ENCODE data around the gene ARL13B.
"Not testable (repeated sequence)": the region's sequence is repeated elsewhere in the genome, so short reads cannot be mapped to it uniquely, and the experiment has no call there.

ARL13B gene

DNA sequence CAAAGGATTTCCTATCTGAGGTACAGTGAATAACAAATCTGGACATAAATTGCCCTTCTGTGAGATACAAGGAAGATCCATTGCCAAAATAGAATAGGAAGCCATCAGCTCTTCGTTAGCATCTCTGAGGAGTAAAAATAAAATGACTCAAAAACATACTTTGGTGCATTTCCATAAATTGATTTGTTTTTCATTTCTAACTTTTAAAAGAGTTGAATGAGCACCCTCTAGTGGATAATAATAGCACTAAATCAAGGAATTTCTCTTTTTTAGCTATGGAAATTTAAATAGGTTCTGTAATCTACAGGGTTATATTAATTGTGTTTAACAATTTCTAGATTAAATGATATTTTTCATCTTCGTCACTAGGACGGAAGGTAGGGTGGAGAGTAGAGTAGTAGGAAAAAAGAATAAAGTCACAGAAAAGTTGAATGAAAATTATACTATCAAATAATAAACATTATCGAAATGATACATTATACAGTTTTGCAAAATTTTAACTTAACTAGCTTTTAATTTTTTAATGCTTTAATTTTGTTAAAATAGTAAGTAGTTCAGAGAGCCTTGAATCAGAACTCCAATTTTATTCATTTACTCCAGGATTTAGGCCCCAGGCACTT, 89.3 kb downstream of the ARL13B start:
- no peak overlapping the region for H3K4me3 ChIP-seq
- no peaks in the 10 kb centered on the region for H3K9me3 ChIP-seq (ENCODE audit: low read depth, low read length)
- no peak overlapping the region for H3K27ac ChIP-seq
- H3K36me3 ChIP-seq (ENCODE audit: insufficient read depth, low read length): peaks cover 19% of the 10 kb centered on the region
- H3K9ac ChIP-seq (ENCODE audit: insufficient read length): peak overlapping the region; percentile 45
- TF ChIP-seq EZH2 (IDR thresholded peaks at IDR 0.05) (no peak), FOXP2 (optimal IDR thresholded peaks at IDR 0.05; ENCODE audit: control extremely low read depth, extremely low read length, insufficient read depth) (no peak), POLR2AphosphoS5 (IDR thresholded peaks at IDR 0.05; ENCODE audit: borderline replicate concordance, low read depth, low read length) (no peak)
- DNase-seq (ENCODE audit: low read depth, low spot score): no peak

DNA sequence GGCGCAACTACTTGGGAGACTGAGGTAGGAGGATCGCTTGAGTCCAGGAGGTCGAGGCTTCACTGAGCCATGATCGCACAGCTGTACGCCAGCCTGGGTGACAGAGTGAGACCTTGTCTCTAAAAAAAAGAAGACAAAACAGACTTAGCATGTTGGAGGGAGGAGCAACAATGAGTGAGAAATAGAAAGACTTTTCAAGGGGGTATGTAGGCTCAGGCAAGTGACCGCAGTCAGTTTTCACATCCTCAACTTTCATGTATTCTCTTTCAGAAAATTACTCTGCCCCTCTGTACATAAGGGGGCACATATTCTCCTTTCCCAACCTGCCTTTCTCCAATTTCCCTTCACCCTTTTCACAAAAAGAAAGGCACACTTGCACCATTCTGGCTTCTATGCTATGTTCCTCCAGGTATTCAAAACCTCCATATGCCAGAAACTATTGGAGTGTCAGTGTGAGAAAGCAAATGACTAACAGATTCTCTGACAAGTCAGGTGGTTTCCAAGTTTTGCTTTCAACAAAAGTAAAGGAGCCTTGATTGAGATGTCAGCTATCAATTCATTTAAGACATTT, 90.5 kb downstream of the ARL13B start:
- Histone ChIP-seq H3K36me3 (ENCODE audit: insufficient read depth, low read length) (peaks cover 19% of the 10 kb centered on the region), H3K9me3 (ENCODE audit: low read depth, low read length) (no peaks in the 10 kb centered on the region), H3K9ac (ENCODE audit: insufficient read length) (no peak overlapping the region), H3K27ac (no peak overlapping the region), H3K4me3 (no peak overlapping the region)
- DNase-seq (ENCODE audit: low read depth, low spot score): no peak
- TF ChIP-seq POLR2AphosphoS5 (IDR thresholded peaks at IDR 0.05; ENCODE audit: borderline replicate concordance, low read depth, low read length) (no peak), EZH2 (IDR thresholded peaks at IDR 0.05) (no peak), FOXP2 (optimal IDR thresholded peaks at IDR 0.05; ENCODE audit: control extremely low read depth, extremely low read length, insufficient read depth) (no peak)

DNA sequence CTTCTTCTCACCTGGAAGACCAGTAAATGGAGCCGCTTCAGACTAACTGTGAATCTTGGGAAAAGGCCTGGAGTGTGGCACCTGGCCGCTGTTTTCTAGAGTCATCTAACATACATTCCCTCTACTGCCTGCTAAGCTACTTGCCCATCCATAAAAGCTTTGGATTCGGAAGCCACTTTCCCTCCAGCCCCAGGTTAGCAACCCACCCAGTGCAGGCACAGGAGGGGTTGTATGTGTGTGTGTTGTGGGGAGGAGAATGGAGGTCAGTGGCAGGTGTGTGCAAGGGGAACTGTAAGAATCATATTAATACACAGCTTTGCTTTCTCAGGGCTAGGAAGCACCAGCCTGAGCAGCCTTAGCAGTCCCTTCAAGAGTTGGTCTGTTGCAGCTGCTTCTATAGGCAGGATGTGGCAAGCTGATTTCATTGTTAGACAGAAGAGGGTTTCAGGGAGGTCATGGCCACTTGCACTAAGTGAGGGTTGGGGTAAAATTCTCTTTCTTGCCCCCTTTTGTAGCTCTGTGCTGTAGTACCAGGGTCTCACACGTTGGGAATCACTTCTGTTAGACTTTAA, 91.8 kb downstream of the ARL13B start:
- no peak for DNase-seq (ENCODE audit: low read depth, low spot score)

DNA sequence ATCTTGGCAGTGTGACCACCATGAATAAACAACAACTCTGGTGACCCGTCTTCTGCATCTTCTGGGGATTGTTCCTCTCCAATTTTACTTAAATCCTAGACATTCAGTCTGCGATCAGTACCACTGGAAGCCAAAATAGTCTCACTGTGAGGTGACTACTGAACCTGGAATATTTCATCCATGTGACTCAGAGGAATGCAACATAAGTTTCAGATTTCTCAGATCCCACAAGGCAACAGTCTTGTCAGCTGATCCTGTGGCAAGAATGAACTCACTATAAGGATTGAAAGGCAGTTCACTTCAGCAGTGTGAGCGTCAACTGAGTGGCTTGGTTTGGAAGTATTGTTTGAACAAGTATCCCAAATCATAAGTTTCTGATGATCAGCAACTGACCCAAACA, 96.1 kb downstream of the ARL13B start:
- Histone ChIP-seq H3K36me3 (ENCODE audit: insufficient read depth, low read length) (peaks cover 13% of the 10 kb centered on the region), H3K27ac (no peak overlapping the region), H3K9me3 (ENCODE audit: low read depth, low read length) (no peaks in the 10 kb centered on the region), H3K9ac (ENCODE audit: insufficient read length) (no peak overlapping the region), H3K4me3 (no peak overlapping the region)
- no peak for DNase-seq (ENCODE audit: low read depth, low spot score)
- TF ChIP-seq FOXP2 (optimal IDR thresholded peaks at IDR 0.05; ENCODE audit: control extremely low read depth, extremely low read length, insufficient read depth) (no peak), POLR2AphosphoS5 (IDR thresholded peaks at IDR 0.05; ENCODE audit: borderline replicate concordance, low read depth, low read length) (no peak), EZH2 (IDR thresholded peaks at IDR 0.05) (no peak)

More for the DNA sequence above, 91.8 kb downstream of the ARL13B start:
- Histone ChIP-seq H3K27ac (no peak overlapping the region), H3K9me3 (ENCODE audit: low read depth, low read length) (no peaks in the 10 kb centered on the region), H3K9ac (ENCODE audit: insufficient read length) (no peak overlapping the region), H3K4me3 (no peak overlapping the region), H3K36me3 (ENCODE audit: insufficient read depth, low read length) (peaks cover 21% of the 10 kb centered on the region)
- TF ChIP-seq EZH2 (IDR thresholded peaks at IDR 0.05) (no peak), POLR2AphosphoS5 (IDR thresholded peaks at IDR 0.05; ENCODE audit: borderline replicate concordance, low read depth, low read length) (no peak), FOXP2 (optimal IDR thresholded peaks at IDR 0.05; ENCODE audit: control extremely low read depth, extremely low read length, insufficient read depth) (no peak)

GRCh38 chr3:94080552-94080951, 100.6 kb downstream of the ARL13B start:
- H3K4me3 ChIP-seq; H3K9ac ChIP-seq (ENCODE audit: insufficient read length); H3K27ac ChIP-seq; H3K9me3 ChIP-seq (ENCODE audit: low read depth, low read length); DNase-seq (ENCODE audit: low read depth, low spot score): not testable (repeated sequence)
- H3K36me3 ChIP-seq (ENCODE audit: insufficient read depth, low read length): peaks cover 17% of the 10 kb centered on the region

DNA sequence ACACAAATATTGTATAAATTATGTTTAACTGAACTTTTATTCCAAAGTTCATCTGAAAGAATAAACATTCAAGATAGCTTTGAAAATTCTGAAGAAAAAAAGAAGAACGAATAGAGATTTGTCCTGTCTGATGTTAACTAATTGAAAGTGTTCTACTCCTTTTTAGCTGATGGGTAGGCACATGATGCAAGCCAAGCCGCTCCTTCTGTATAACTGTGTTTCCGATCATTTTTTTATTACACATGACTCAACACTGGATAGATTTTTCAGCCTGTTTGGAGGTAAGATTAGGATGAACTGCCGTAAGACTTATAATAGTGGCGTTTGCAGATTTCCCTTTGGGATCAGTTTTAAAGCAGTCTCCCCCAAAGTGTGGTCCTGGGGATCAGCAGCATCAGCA, 101.9 kb downstream of the ARL13B start:
- Histone ChIP-seq H3K27ac (no peak overlapping the region), H3K4me3 (no peak overlapping the region), H3K36me3 (ENCODE audit: insufficient read depth, low read length) (peaks cover 12% of the 10 kb centered on the region), H3K9ac (ENCODE audit: insufficient read length) (no peak overlapping the region), H3K9me3 (ENCODE audit: low read depth, low read length) (no peaks in the 10 kb centered on the region)
- no peak for DNase-seq (ENCODE audit: low read depth, low spot score)
- TF ChIP-seq EZH2 (IDR thresholded peaks at IDR 0.05) (no peak), FOXP2 (optimal IDR thresholded peaks at IDR 0.05; ENCODE audit: control extremely low read depth, extremely low read length, insufficient read depth) (no peak), POLR2AphosphoS5 (IDR thresholded peaks at IDR 0.05; ENCODE audit: borderline replicate concordance, low read depth, low read length) (no peak)

- TF ChIP-seq FOXP2 (optimal IDR thresholded peaks at IDR 0.05; ENCODE audit: control extremely low read depth, extremely low read length, insufficient read depth): no peak
- no peak for TF ChIP-seq POLR2AphosphoS5 (IDR thresholded peaks at IDR 0.05; ENCODE audit: borderline replicate concordance, low read depth, low read length)
- TF ChIP-seq EZH2 (IDR thresholded peaks at IDR 0.05): no peak
- H3K4me3 ChIP-seq: no peak overlapping the region
- no peak overlapping the region for H3K9ac ChIP-seq (ENCODE audit: insufficient read length)
- DNase-seq (ENCODE audit: low read depth, low spot score): no peak
- H3K9me3 ChIP-seq (ENCODE audit: low read depth, low read length): no peaks in the 10 kb centered on the region
- peaks cover 12% of the 10 kb centered on the region for H3K36me3 ChIP-seq (ENCODE audit: insufficient read depth, low read length)
- H3K27ac ChIP-seq: no peak overlapping the region
Measured at GRCh38 chr3:94082391-94082937, 102.5 kb downstream of the ARL13B start.

- Histone ChIP-seq H3K9ac (ENCODE audit: insufficient read length) (no peak overlapping the region), H3K36me3 (ENCODE audit: insufficient read depth, low read length) (peaks cover 12% of the 10 kb centered on the region), H3K9me3 (ENCODE audit: low read depth, low read length) (no peaks in the 10 kb centered on the region), H3K4me3 (no peak overlapping the region), H3K27ac (no peak overlapping the region)
- DNase-seq (ENCODE audit: low read depth, low spot score): no peak
- TF ChIP-seq POLR2AphosphoS5 (IDR thresholded peaks at IDR 0.05; ENCODE audit: borderline replicate concordance, low read depth, low read length): no peak
- TF ChIP-seq EZH2 (IDR thresholded peaks at IDR 0.05): no peak
- no peak for TF ChIP-seq FOXP2 (optimal IDR thresholded peaks at IDR 0.05; ENCODE audit: control extremely low read depth, extremely low read length, insufficient read depth)
Measured at GRCh38 chr3:94083261-94083660, 103.3 kb downstream of the ARL13B start.
